ENCODE data around the gene POLH.
"Not testable (repeated sequence)": the region's sequence is repeated elsewhere in the genome, so short reads cannot be mapped to it uniquely, and the experiment has no call there.

The POLH gene

GRCh38 chr6:43575772-43576551 lies at the start of gene POLH, which contains the start of gene XPO5:
POLH (plus strand) TSS chr6:43576185; CDS start chr6:43582320, 6,135 bp downstream.
XPO5 (minus strand) TSS chr6:43576038; CDS start chr6:43575864, 174 bp downstream.
- Mint-ChIP-seq H3K9me3 (no peaks in the 10 kb centered on the region), H3K27me3 (no peaks in the 10 kb centered on the region), H3K36me3 (ENCODE audit: low read depth) (peaks cover 38% of the 10 kb centered on the region), H3K27ac (peak within 1 kb of the TSS; percentile 88), H3K4me1 (ENCODE audit: low read depth) (peaks cover 38% of the 10 kb centered on the region), H3K4me3 (peak within 1 kb of the TSS; percentile 100)
- intact Hi-C loops (cut with micrococcal nuclease) = loop anchor here (5.0 kb wide), 1 partner anchor 51 kb away; the partner anchor contains the start of gene GTPBP2

- intact Hi-C loops (cut with micrococcal nuclease) = no loop called here
- Mint-ChIP-seq H3K9me3 (no peaks in the 10 kb centered on the region), H3K27ac (no peak overlapping the region), H3K4me1 (ENCODE audit: low read depth) (peaks cover 2% of the 10 kb centered on the region), H3K4me3 (no peak overlapping the region), H3K27me3 (no peaks in the 10 kb centered on the region), H3K36me3 (ENCODE audit: low read depth) (peaks cover 50% of the 10 kb centered on the region)
These were observed 43.8 kb upstream of the POLH start for GRCh38 chr6:43532201-43532600.

DNA sequence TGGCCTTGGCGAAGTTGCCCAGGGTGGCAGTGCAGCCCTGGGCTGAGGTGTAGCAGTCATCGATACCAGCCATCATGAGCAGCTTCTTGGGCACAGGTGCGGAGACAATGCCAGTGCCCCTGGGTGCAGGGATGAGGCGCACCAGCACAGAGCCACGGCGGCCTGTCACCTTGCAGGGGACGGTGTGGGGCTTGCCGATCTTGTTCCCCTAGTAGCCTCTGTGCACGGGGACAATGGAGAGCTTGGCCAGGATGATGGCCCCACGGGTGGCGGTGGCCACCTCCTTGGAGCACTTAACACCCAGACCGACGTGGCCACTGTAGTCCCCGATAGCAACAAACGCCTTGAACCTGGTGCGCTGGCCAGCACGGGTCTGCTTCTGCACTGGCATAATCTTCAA lies 37.0 kb upstream of the POLH start:
- intact Hi-C loops (cut with micrococcal nuclease); H3K27me3 Mint-ChIP-seq; H3K27ac Mint-ChIP-seq; H3K4me3 Mint-ChIP-seq; H3K4me1 Mint-ChIP-seq (ENCODE audit: low read depth); H3K9me3 Mint-ChIP-seq: not testable (repeated sequence)
- H3K36me3 Mint-ChIP-seq (ENCODE audit: low read depth) = peaks cover 80% of the 10 kb centered on the region

GRCh38 chr6:43539409-43539808 lies 36.6 kb upstream of the POLH start:
- H3K9me3 Mint-ChIP-seq; H3K27ac Mint-ChIP-seq; H3K27me3 Mint-ChIP-seq; H3K4me3 Mint-ChIP-seq; intact Hi-C loops (cut with micrococcal nuclease); H3K4me1 Mint-ChIP-seq (ENCODE audit: low read depth): not testable (repeated sequence)
- peaks cover 81% of the 10 kb centered on the region for H3K36me3 Mint-ChIP-seq (ENCODE audit: low read depth)

- H3K9me3 Mint-ChIP-seq = no peaks in the 10 kb centered on the region
- H3K36me3 Mint-ChIP-seq (ENCODE audit: low read depth) = peaks cover 81% of the 10 kb centered on the region
- H3K27me3 Mint-ChIP-seq = no peaks in the 10 kb centered on the region
- H3K27ac Mint-ChIP-seq = no peak overlapping the region
- H3K4me1 Mint-ChIP-seq (ENCODE audit: low read depth) = no peaks in the 10 kb centered on the region
- intact Hi-C loops (cut with micrococcal nuclease) = no loop called here
- H3K4me3 Mint-ChIP-seq = no peak overlapping the region
These were observed 35.5 kb upstream of the POLH start for GRCh38 chr6:43540507-43540906.

DNA sequence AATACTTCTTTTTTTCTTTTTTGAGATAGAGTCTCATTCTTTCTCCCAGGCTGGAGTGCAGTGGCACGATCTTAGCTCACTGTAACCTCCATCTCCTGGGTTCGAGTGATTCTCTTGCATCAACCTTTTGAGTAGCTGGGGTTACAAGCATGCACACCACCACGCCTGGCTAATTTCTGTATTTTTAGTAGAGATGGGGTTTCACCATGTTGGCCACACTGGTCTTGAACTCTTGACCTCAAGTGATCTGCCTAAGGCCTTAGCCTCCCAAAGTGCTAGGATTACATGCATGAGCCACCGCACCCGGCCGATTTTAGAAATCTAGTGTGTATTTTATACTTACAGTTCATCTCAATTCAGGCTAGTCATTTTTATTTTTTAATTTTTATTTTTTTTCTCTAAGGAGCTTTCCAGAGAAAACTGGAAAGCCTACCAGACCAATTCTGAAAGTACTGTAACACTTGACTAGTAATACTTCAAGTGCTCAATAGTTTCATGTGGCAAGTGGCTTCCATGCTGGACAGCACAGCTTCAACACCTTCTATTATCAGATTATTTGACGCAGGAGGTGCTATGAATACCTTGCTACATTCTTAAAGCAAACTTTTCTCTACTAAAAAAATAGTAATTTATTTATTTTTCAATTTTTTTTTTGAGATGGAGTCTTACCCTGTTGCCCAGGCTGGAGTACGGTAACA lies 34.1 kb upstream of the POLH start:
- intact Hi-C loops (cut with micrococcal nuclease) = no loop called here
- Mint-ChIP-seq H3K4me3 (no peak overlapping the region), H3K27ac (no peak overlapping the region), H3K27me3 (no peaks in the 10 kb centered on the region), H3K9me3 (no peaks in the 10 kb centered on the region), H3K36me3 (ENCODE audit: low read depth) (peaks cover 81% of the 10 kb centered on the region), H3K4me1 (ENCODE audit: low read depth) (no peaks in the 10 kb centered on the region)

GRCh38 chr6:43544461-43544860 lies 31.5 kb upstream of the POLH start:
- no peak overlapping the region for H3K4me3 Mint-ChIP-seq
- H3K27ac Mint-ChIP-seq = no peak overlapping the region
- H3K4me1 Mint-ChIP-seq (ENCODE audit: low read depth) = peaks cover 5% of the 10 kb centered on the region
- peaks cover 86% of the 10 kb centered on the region for H3K36me3 Mint-ChIP-seq (ENCODE audit: low read depth)
- no peaks in the 10 kb centered on the region for H3K9me3 Mint-ChIP-seq
- intact Hi-C loops (cut with micrococcal nuclease) = no loop called here
- H3K27me3 Mint-ChIP-seq = no peaks in the 10 kb centered on the region

DNA sequence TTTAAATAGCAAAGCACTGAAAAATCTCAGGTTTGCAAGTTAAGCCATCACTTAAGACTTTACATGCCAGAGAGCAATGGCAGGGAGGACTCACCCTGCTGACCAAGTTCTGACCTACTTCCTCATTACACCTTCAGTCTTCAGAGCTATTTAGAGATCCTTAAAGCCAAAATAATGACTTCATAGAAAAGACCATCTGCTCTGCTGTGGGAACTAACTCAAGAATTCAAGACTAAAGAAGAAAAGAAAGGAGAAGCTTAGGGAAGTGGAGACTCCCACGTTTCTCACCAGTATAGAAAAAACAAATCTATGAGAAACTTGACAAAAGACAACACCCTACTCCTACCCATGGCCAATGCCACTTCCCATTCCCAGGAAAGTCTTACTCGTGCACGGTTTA lies 28.8 kb upstream of the POLH start:
- no peaks in the 10 kb centered on the region for H3K9me3 Mint-ChIP-seq
- intact Hi-C loops (cut with micrococcal nuclease) = no loop called here
- peaks cover 5% of the 10 kb centered on the region for H3K4me1 Mint-ChIP-seq (ENCODE audit: low read depth)
- H3K27ac Mint-ChIP-seq = no peak overlapping the region
- peaks cover 98% of the 10 kb centered on the region for H3K36me3 Mint-ChIP-seq (ENCODE audit: low read depth)
- no peak overlapping the region for H3K4me3 Mint-ChIP-seq
- no peaks in the 10 kb centered on the region for H3K27me3 Mint-ChIP-seq

GRCh38 chr6:43557620-43558019 lies 18.4 kb upstream of the POLH start:
- intact Hi-C loops (cut with micrococcal nuclease); H3K4me1 Mint-ChIP-seq (ENCODE audit: low read depth): not testable (repeated sequence)
- peaks cover 99% of the 10 kb centered on the region for H3K36me3 Mint-ChIP-seq (ENCODE audit: low read depth)

GRCh38 chr6:43559328-43559727 lies 16.7 kb upstream of the POLH start:
- H3K4me1 Mint-ChIP-seq (ENCODE audit: low read depth) = no peaks in the 10 kb centered on the region
- no peaks in the 10 kb centered on the region for H3K9me3 Mint-ChIP-seq
- H3K27me3 Mint-ChIP-seq = no peaks in the 10 kb centered on the region
- H3K36me3 Mint-ChIP-seq (ENCODE audit: low read depth) = peaks cover 98% of the 10 kb centered on the region
- no peak overlapping the region for H3K4me3 Mint-ChIP-seq
- no peak overlapping the region for H3K27ac Mint-ChIP-seq
- intact Hi-C loops (cut with micrococcal nuclease) = no loop called here

More at GRCh38 chr6:43557620-43558019, 18.4 kb upstream of the POLH start:
- not testable (repeated sequence) for H3K27me3 Mint-ChIP-seq, H3K27ac Mint-ChIP-seq, H3K4me3 Mint-ChIP-seq, H3K9me3 Mint-ChIP-seq

- no peaks in the 10 kb centered on the region for H3K9me3 Mint-ChIP-seq
- H3K27me3 Mint-ChIP-seq = no peaks in the 10 kb centered on the region
- H3K4me3 Mint-ChIP-seq = no peak overlapping the region
- peaks cover 17% of the 10 kb centered on the region for H3K4me1 Mint-ChIP-seq (ENCODE audit: low read depth)
- no peak overlapping the region for H3K27ac Mint-ChIP-seq
- intact Hi-C loops (cut with micrococcal nuclease) = no loop called here
- H3K36me3 Mint-ChIP-seq (ENCODE audit: low read depth) = peaks cover 78% of the 10 kb centered on the region
These were observed 5.0 kb upstream of the POLH start for GRCh38 chr6:43570876-43571441.

DNA sequence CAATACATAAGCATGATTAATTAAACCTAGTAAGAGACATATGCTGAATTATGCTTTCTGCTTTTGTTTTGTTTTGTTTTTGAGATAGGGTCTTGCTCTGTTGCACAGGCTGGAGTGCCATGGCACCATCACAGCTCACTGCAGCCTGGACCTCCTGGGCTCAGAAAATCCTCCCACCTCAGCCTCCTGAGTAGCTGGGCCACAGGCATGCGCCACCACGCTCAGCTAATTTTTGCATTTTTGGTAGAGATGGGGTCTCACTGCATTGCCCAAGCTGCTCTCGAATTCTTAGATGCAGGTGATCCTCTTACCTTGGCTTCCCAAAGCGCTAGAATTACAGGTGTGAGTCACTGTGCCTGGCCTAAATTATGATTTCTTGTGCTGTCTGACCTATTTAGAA lies 4.0 kb upstream of the POLH start:
- H3K9me3 Mint-ChIP-seq = no peaks in the 10 kb centered on the region
- no peaks in the 10 kb centered on the region for H3K27me3 Mint-ChIP-seq
- H3K4me3 Mint-ChIP-seq = no peak overlapping the region
- peaks cover 20% of the 10 kb centered on the region for H3K4me1 Mint-ChIP-seq (ENCODE audit: low read depth)
- intact Hi-C loops (cut with micrococcal nuclease) = no loop called here
- no peak overlapping the region for H3K27ac Mint-ChIP-seq
- peaks cover 69% of the 10 kb centered on the region for H3K36me3 Mint-ChIP-seq (ENCODE audit: low read depth)

DNA sequence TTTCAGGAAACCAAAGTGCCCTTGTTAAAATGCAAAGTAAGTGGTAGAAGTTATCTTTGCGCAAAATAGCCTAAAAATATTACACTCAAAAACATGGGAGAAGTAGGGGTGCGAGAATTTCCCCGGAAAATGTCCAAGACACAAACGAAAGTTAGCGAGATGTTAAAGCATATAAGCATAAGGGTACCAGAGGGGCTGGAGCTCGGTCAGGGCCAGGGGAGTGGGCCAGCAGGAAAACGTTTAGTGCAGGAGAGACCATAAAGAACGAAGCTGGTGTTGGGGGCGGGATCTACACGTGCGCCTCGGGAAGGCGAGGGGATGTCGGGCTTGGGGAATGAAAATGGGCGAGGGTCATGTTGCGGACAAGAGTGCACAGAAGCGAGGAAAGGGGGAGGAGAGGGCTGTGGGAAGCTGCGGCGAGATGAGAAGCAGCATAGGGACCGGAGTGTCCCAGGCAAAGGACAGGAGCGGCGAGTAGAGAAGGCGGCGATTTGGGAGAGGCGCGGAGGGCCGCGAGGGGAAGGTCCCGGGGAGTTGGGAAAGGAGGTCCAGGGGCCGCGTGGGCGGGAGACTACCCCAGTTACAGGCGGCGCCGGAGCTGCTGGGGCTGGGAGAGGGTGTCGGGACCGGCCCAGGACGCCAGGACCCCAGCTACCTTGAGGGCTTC lies 747 bp upstream of the POLH start:
- intact Hi-C loops (cut with micrococcal nuclease) = loop anchor here (5.0 kb wide), 1 partner anchor 52 kb away; the partner anchor contains the start of gene GTPBP2
- peaks cover 39% of the 10 kb centered on the region for H3K4me1 Mint-ChIP-seq (ENCODE audit: low read depth)
- H3K4me3 Mint-ChIP-seq = peak overlapping the region; percentile 100

DNA sequence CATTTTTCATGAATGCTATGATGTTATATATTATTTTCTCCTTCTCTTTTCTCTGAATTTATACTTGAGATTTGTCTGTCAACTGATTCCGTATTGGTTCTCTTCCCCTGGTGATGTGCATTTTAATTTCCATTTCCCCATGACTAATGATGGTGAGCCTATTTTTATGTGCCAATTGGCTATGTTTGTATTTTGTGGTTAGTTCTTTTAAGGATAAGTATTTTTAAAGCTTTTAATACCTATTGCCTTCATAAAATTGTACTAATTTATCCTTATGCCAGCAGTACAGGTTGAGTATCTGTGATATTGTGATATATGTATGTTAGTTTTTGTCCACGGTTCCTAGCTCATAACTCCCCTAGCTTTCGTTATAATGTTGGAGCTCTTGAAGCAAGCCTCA lies 2.8 kb downstream of the POLH start:
- H3K9me3 Mint-ChIP-seq = no peaks in the 10 kb centered on the region
- intact Hi-C loops (cut with micrococcal nuclease) = loop anchor here (5.0 kb wide), 1 partner anchor 49 kb away; the partner anchor contains the start of gene GTPBP2
- H3K36me3 Mint-ChIP-seq (ENCODE audit: low read depth) = peaks cover 31% of the 10 kb centered on the region
- peaks cover 34% of the 10 kb centered on the region for H3K4me1 Mint-ChIP-seq (ENCODE audit: low read depth)
- no peaks in the 10 kb centered on the region for H3K27me3 Mint-ChIP-seq
- peak overlapping the region; percentile 10 for H3K27ac Mint-ChIP-seq
- no peak overlapping the region for H3K4me3 Mint-ChIP-seq

More for the DNA sequence above, 747 bp upstream of the POLH start:
- peaks cover 44% of the 10 kb centered on the region for H3K36me3 Mint-ChIP-seq (ENCODE audit: low read depth)
- H3K9me3 Mint-ChIP-seq = no peaks in the 10 kb centered on the region
- peak overlapping the region; percentile 88 for H3K27ac Mint-ChIP-seq
- H3K27me3 Mint-ChIP-seq = no peaks in the 10 kb centered on the region

All from dendritic cell treated with granulocyte-macrophage colony-stimulating factor and Interleukin-4, amounts not matched to agents 40 ng/mL and 50 ng/mL, for 4 days (primary cell).